Jurkat, Clone E6-1 (cell line): ENCODE measurements around the gene BHLHA9.

Source experiments
- DNase-seq: peaks from one replicate; pipeline ENCODE4 v3.0.0-alpha.2; 2011; ENCODE audit warnings: low read depth, low spot score
- H3K4me3 ChIP-seq: 2 replicates; pipeline ENCODE4 v1.5.1; 2011; ENCODE audit warnings: mild to moderate bottlenecking, low read length, control low read depth, moderate library complexity

The BHLHA9 gene

DNA sequence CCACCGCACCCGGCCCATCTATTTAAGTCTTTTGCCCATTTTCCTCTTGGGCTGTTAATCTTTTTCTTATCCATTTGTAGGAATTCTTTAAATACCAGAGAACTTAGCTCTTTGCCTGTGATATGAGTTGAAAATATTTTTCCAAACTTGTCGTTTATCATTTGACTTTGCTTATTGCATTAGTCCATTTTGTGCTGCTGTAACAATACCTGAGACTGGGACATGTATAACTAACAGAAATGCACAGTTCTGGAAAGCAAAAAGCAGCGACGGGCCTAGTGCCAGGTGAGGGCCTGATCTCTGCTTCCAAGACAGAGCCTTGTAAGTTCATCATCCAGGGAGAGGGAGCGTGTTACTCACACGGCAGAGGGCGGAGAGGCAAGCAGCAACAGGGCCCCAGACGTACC, 25.6 kb upstream of the BHLHA9 start:
- no peak for DNase-seq
- no peak overlapping the region for H3K4me3 ChIP-seq

DNA sequence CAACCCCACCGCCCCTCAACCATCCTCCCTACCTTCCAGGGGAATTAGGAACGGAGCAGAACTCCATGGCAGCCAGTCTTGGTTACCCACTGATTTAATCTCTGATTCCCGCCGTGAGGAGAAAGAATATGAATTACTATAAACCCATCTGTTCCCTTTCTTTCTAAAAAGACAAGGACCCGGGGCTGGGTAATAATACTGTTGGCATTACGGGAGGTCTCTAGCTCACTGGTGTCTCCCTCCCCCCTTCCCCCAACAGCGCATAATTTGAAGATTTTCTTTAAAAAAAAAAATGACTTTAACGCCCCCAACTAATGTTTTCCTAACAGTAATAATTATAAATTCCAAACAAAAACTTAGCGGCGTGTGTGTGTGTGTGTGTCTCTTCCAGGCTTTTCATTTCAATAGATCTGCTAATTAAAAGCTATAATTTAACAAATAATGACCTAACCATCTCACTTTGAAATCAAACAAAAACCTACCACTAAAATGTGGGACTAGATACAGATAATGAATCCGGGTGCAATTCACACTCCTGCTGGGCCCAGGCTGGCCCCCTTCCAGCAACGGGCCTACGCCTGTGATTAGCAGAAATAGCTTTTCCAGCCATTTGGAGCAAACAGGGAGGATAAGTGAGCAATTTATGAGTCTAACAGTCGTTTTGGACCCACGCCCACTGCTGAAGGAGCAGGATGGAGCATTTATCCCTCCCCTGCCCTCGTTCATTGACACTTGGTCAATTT, 18.2 kb upstream of the BHLHA9 start:
- no peak overlapping the region for H3K4me3 ChIP-seq
- DNase-seq = no peak

DNA sequence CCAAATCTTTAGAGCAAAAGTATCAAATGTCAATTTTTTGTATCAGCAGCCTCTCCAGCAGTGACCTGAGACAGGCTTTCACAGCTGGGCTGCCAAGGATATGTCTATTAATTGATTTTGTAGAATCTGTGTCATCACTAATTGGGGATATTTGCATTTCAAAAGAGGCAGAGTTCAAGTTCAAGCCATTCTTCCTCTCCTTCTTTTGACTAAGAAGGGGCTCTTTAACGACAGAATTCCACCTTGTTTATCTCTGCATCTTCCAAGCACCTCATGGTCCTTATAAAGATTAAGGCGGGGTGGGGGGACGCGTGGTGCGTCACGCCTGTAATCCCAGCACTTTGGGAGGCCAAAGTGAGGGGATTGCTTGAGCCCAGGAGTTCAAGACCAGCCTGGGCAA, 15.2 kb upstream of the BHLHA9 start:
- no peak for DNase-seq
- H3K4me3 ChIP-seq = no peak overlapping the region

DNA sequence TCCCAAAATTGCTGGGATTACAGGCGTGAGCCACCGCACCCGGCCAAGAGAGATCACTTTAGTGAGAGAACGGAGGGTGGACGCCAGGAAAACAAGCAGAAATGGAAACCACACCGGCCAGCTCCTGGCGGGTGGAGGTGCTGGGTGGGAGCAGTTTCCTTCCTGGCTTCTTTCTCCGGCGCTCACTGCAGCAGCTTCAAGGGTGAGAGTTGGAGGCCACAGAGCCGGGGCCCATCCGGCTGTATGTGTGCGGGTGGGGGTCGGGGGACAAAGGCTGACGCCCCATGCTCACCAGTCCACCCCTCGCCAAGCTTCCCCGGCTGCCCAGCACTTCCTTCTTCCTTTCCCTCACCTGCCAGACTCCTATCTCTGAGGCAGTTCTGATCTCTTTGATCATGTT, 13.5 kb upstream of the BHLHA9 start:
- DNase-seq = no peak
- no peak overlapping the region for H3K4me3 ChIP-seq

DNA sequence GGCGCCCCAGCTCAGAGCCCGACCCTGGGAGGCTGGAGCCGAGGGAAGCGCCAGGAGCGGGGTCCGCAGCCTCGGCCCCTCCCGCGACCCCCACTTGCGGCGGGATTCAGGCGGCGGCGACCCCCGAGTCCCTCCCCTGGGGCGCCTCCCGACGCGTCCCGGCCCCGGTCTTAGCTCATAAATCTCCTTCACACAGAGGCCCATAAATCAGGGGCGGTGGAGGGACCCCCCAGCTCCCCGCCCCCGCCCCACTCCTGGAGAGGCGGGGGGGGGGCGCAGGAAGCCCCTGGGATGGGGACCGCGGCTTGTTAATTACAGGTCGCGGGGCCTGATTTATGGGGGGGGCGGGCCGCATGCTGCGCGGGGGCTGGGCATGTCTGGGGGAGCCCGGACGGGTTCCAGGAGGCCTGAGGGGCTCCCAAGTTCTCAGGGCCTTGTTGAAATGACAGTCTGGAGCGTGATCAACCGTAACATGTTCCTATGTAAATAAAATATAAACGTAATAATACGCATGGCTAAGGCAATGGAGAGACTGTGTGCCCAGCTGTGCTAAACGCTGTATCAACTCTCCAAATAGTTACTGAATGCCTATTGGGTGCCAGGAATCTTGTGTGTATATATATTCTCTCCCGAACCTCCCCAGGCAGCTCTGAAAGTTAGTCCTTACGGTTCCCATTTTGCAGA, 10.0 kb upstream of the BHLHA9 start:
- no peak overlapping the region for H3K4me3 ChIP-seq
- no peak for DNase-seq

DNA sequence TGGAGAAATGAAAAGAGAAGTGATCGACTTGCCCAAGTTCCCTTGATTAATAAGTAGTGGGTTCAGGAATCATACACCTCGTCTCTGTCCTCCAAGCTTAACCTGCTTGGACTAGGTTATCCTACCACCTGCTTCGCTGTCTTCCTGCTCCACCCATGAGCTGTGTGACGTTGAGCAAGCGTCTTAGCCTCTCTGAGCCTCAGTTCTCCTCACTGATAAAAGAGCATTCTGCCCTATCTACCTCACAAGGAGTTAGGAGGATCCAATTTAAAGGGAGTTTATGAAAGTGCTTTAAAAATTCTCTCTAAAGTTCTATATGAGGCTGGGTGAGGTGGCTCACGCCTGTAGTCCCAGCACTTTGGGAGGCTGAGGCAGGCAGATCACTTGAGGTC, 9.5 kb upstream of the BHLHA9 start:
- H3K4me3 ChIP-seq = no peak overlapping the region
- DNase-seq = no peak

DNA sequence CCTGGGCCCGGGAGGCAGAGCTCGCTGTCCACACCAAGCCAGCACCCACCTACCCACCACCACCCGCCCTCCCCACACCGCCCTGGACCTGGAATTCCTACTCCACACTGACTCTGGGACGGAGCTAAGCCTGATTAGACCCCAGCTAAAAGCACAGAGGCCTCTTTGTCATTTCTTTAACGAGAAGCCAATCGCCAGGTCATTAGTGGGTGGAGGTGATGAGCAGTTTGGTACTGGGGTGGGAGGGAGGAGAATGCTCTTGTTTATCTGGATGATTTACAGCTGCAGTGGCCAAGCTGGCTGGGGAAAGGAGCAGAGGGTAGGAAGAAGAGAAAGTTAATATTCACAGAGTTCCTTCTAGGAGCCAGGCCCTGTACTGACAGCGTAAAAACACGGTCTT, 6.0 kb upstream of the BHLHA9 start:
- no peak overlapping the region for H3K4me3 ChIP-seq

DNA sequence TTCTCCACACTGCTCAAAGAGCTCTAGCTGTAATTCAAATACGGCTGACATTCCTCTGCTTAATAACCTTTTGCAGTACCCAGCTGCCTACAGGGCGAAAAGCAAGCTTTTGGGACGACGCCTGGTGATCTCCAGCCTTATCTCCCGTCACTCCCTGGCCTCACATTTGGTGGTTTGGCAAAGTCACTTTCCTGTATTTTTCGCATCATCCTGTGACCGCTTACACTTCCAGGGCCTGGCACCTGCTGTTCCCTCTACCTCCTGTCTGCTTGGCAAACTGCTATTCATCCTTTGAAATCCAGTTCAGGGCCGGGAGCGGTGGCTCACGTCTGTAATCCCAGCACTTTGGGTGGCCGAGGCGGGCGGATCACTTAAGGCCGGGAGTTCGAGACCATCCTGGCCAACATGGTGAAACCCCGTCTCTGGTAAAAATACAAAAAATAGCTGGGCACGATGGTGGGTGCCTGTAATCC, 2.7 kb upstream of the BHLHA9 start:
- H3K4me3 ChIP-seq = peak overlapping the region; percentile 59
- no peak for DNase-seq

More for the DNA sequence above, 6.0 kb upstream of the BHLHA9 start:
- no peak for DNase-seq

DNA sequence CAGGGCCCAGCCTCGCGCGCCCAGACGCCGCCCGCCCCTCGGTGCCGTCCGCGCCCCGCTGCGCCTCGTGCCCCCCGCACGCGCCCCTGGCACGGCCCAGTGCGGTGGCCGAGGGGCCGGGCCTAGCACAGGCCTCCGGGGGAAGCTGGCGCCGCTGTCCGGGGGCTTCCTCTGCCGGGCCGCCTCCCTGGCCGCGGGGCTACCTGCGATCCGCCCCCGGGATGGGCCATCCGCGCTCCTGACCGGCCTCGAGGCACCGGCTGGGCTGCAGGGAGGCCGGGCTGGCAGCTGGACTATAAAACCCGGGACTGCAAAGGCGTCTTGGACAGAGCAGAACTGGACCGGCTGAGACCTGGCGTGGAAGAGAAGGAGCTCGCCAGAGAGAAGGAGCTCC, 783 bp downstream of the BHLHA9 start:
- no peak for DNase-seq
- H3K4me3 ChIP-seq = no peak overlapping the region

DNA sequence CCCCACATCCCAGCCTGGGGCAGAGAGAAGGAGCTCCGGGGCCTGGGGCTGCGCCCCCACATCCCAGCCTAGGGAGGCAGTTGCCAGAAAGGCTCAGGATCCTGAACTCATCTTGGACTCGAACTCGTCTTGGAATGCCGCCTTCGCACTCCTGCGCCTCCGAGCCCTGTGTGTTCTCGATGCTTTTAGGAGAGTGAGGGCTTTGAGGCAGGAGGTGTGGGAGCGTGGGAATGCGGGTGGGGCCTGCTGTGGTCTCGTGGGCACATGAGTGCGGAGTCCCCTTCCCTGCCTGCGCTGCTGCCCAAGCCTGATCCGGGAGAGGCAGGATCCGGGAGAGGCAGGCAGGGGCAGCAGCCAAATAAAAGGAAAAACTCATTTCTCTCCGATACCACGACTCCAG, 1.2 kb downstream of the BHLHA9 start:
- H3K4me3 ChIP-seq = no peak overlapping the region
- DNase-seq = no peak

DNA sequence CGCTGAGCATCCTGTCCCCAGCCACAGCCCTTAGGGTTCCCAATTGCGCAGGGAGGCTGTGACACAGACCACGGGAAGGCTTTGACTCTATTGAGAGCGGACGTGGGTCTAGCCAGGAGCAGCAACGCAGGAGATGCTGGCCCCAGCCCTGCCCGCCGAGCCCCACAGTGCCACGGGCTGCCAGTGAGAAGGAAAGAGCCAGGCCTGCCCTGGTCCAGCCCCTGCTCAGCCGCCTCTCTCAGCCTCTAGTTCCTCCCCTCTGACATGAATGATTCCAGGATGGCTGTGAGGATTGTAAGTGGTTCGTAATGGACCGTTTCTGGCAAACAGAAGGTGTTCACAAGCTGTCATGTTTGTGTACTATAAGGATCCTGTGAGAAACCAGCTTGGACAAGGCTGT, 2.5 kb downstream of the BHLHA9 start:
- H3K4me3 ChIP-seq = no peak overlapping the region
- DNase-seq = no peak

DNA sequence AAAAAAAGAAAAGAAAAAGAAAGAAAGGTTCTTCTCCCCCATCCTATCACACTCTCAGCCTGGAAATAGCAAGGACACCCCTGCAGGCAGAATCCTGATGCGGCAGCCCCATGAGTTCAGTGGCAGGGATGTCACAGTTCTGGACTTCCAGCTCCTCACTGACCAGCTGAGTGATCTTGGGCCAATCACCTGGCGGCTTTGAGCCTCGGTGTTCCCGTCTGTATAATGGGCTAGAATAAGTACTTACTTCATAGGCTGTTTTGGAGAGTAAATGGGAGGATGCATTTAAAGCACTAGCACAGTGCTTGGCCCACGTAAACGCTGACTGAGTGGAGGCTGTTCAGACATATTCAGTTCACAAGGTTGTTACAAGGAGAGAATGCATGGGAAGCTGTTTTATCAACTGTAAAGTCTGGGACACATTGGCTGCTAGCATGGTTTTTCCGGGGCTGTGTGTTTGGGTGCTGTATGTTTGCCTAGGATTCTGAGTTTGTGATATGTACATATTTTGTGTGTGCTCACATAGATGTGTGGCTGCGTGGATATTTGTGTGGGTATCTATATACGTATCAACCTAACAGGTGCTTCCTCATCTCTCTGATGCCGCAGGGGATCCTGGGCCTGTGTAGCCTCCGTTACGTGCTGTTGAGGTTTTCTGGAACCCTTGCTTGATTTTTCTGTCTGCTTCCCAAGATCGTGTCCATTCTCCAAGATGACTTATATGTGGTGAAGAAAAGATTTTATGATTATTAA, 3.4 kb downstream of the BHLHA9 start:
- H3K4me3 ChIP-seq = no peak overlapping the region
- peak; percentile 66 for DNase-seq

DNA sequence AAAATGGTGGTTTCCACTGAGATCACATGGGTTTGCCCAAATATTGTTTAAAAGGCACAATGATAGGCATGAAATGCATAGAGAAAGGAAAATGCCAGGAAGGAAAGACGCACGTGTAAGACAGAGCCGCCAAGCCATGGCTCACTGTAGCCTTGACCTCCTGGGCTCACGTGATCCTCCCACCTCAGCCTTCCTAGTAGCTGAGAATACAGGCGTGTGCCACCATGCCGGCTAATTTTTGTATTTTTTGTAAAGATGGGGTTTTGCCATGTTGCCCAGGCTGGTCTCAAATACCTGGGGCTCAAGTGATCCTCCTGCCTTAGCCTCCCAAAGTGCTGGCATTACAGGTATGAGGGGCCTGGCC, 4.0 kb downstream of the BHLHA9 start:
- no peak for DNase-seq
- H3K4me3 ChIP-seq = no peak overlapping the region

DNA sequence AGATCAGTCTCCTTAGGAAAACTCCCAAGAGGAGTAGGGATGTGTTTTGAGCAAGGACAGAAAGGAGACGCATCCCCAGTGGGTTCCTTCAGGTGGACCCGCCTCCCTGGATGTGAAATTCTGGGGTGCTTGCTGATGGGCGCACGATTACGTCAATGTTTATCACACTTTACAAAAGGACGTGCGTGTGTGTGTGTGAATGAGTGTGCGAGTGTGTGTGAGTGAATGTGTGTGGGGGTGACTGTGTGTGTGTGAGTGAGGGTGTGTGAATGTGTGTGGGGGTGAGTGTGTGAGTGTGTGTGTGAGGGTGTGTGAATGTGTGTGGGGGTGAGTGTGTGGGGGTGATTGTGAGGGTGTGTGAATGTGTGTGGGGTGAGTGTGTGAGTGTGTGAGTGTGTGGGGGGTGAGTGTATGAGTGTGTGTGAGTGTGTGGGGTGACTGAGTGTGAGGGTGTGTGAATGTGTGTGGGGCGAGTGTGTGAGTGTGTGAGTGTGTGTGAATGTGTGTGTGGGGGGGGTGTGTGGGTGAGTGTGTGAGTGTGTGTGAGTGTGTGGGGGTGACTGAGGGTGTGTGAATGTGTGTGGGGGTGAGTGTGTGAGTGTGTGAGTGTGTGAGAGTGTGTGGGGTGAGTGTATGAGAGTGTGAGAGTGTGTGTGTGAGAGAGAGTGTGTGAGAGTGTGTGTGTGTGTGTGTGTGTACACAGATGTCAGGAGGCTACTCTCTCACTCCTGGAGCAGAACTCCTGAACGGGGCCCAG, 5.1 kb downstream of the BHLHA9 start:
- no peak overlapping the region for H3K4me3 ChIP-seq
- no peak for DNase-seq

DNA sequence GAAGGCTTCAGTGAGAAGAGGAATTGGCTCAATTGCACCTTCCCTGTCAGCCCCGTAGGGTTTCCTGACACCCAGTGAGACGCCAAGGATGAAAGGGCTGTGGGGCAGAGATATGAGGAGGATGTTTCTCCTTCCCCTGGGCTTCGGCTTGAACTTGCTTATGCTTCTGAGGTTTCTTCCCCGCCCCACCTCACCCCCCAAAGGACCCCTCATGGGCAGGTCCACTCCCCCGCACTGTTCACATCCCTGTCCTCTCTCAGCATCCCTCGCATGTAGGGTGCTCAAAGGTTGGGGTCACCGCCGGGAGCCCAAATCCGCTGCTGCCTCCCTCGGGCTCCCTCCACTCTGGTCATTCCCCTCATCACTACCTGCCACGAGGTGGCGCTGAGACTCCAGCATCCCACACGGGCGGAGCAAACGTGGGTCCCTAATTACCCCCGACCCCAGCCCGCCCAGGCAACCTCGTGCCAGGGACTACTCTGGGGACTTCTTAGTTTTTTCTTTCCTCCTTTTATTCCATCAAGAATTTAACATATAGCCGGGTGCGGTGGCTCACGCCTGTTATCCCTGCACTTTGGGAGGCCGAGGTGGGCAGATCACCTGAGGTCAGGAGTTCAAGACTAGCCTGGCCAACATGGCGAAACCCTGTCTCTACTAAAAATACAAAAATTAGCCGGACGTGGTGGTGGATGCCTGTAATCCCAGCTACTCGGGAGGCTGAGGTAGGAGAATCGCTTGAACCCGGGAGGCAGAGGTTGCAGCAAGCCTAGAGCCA, 5.9 kb downstream of the BHLHA9 start:
- no peak for DNase-seq
- H3K4me3 ChIP-seq = peak overlapping the region; percentile 15; the same call in 1 of the 2 replicates

DNA sequence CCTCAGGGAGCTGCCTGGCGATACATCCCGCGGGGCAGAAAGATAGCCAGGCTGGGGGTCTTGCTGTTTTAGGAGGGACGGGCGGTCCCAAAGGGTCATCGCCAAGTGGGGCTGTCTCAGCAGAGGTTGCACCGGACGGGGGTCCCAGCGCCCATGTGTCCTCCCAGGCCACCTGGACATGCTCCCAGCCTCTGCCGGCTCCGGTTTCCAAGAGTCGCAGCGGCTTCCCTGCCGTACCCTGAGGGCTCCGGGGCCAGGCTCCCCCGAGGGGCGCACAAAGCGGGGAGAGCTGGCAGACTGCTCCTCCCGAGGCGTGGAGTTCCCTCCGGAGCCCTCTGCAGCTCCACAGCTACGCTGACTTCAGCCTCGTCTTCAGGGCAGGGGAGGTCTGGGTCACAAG, 10.4 kb downstream of the BHLHA9 start:
- DNase-seq = no peak
- H3K4me3 ChIP-seq = no peak overlapping the region

DNA sequence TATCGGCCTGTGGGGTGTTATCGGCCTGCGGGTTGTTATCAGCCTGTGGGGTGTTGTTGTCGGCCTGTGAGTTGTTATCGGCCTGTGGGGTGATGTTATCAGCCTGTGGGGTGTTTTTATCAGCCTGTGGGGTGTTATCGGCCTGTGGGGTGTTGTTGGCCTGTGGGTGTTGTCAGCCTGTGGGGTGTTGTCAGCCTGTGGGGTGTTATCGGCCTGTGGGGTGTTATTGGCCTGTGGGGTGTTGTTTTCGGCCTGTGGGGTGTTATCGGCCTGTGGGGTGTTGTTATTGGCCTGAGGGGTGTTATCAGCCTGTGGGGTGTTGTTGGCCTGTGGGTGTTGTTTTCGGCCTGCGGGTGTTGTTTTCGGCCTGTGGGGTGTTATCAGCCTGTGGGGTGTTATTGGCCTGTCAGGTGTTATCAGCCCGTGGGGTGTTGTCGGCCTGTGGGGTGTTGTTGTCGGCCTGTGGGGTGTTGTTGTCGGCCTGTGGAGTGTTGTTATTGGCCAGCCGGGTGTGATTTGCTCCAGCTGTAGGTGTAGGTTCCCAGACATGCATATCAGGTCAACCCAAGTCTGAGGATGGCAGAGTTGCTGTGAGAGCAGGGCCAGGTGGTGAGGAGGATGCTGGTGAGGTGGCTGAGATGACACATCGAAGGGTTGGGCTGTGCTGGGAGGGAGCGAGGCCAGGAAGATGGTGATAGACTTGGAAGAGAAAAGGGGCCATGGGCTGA, 16.3 kb downstream of the BHLHA9 start:
- DNase-seq = no peak
- no peak overlapping the region for H3K4me3 ChIP-seq

DNA sequence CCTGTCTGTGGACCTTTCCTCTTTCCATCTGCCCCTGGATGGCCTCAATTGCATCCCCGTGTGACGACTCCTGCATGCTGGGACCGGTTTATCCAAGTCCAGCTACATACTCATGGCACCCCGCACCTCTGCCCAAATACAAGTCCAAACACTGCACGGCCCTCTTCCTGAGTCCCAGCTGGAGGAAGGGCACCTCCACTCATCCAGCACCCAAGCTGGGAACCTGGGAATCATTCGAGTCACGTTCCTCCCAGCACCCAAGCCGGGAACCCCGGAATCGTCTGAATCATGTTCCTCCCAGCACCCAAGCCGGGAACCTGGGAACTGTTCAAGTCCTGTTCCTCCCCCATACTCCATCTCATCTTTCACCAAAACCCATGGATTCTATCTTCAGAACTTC, 19.5 kb downstream of the BHLHA9 start:
- no peak for DNase-seq
- H3K4me3 ChIP-seq = no peak overlapping the region
